ENCODE data around the gene LAMA5. TPM values are rescaled to one million over a fixed set of nuclear protein-coding genes. Genes with fewer than 3 reads are reported as not detected.

LAMA5 gene
- total and polyA plus RNA-seq, 2 of the 8 experiments (the other 6 are each of a cell fraction or from before 2014, with no cell fraction given), result 34.4 to 225 TPM

- Histone ChIP-seq H2BK12ac (ENCODE audit: low read depth, low read length) (no peak overlapping the region), H4K91ac (replicated peaks; ENCODE audit: insufficient read length, low read length) (no peak overlapping the region), H3K18ac (ENCODE audit: extremely low read depth, low read length) (no peak overlapping the region), H4K5ac (ENCODE audit: insufficient read length, low read depth, low read length) (no peak overlapping the region), H3K27ac (ENCODE audit: low read depth, low read length) (no peak overlapping the region), H3K36me3 (ENCODE audit: control insufficient read depth in 2 of 4, insufficient read depth in 4 of 4, low read length in 3 of 4) (peaks cover 4 to 40% (median 24%) of the 10 kb centered on the region in 4 experiments; a peak in 7 of 8 replicates), H3K9ac (replicated peaks in 1 of 4; ENCODE audit: extremely low read depth in 1 of 4, low read depth in 3 of 4, low read length in 3 of 4) (no peak overlapping the region), H2BK5ac (ENCODE audit: low read depth, low read length) (no peak overlapping the region), H4K20me1 (replicated peaks in 1 of 2; ENCODE audit: control insufficient read depth in 1 of 2, insufficient read depth in 2 of 2, low read length in 2 of 2) (peaks cover 0 to 3% of the 10 kb centered on the region in 2 experiments), H3K27me3 (replicated peaks in 1 of 4; ENCODE audit: control insufficient read depth in 3 of 4, extremely low read depth in 1 of 4, insufficient read depth in 3 of 4, low read length in 3 of 4) (no peaks in the 10 kb centered on the region), H2BK15ac (ENCODE audit: low read length) (no peak overlapping the region), H3K4me3 (ENCODE audit: extremely low read depth in 1 of 4, insufficient read depth in 2 of 4, low read depth in 3 of 4, low read length in 4 of 4) (no peak overlapping the region), H3K9me3 (ENCODE audit: insufficient read depth in 2 of 2, low read depth in 1 of 2, low read length in 1 of 2) (no peaks in the 10 kb centered on the region), H3K4ac (replicated peaks; ENCODE audit: insufficient read length, low read depth, low read length) (no peak overlapping the region), H2AFZ (ENCODE audit: low read length) (no peak overlapping the region), H3K23ac (ENCODE audit: insufficient read length) (no peak overlapping the region), H3K56ac (replicated peaks; ENCODE audit: insufficient read length, low read depth, low read length) (no peak overlapping the region), H2BK120ac (replicated peaks; ENCODE audit: low read depth, low read length) (no peak overlapping the region), H3K23me2 (ENCODE audit: low read depth, low read length) (peaks cover 3% of the 10 kb centered on the region; the same call in 1 of the 2 replicates), H2BK20ac (ENCODE audit: low read length) (no peak overlapping the region), H3K4me1 (replicated peaks in 1 of 4; ENCODE audit: control insufficient read depth in 3 of 4, insufficient read depth in 4 of 4, low read length in 3 of 4) (no peaks in the 10 kb centered on the region), H3K79me1 (ENCODE audit: low read depth, low read length) (no peaks in the 10 kb centered on the region), H3K4me2 (ENCODE audit: insufficient read depth in 1 of 2, low read depth in 2 of 2, low read length in 2 of 2) (no peak overlapping the region), H3K79me2 (ENCODE audit: control insufficient read depth in 1 of 2, insufficient read depth in 2 of 2, low read length in 2 of 2) (no peaks in the 10 kb centered on the region), H4K8ac (ENCODE audit: extremely low read depth, insufficient read depth, low read length) (no peak overlapping the region), H3K14ac (ENCODE audit: insufficient read length) (no peak overlapping the region), H2AK5ac (ENCODE audit: low read depth, low read length) (no peak overlapping the region)
- POLR2A ChIA-PET (ENCODE audit: partially characterized antibody), result no interaction called here
- DNase-seq (ENCODE audit: low read depth in 1 of 2, low spot score in 2 of 2) (no peak), FAIRE-seq (no peak)
- CTCF ChIA-PET (ENCODE audit: partially characterized antibody), result interaction anchor here (1.7 kb wide), 1 partner anchor 20 kb away, joined by 5 read pairs; no protein-coding TSS in a partner anchor
- WGBS, 2 experiments (ENCODE audit: extremely low coverage in 1 of 2, insufficient coverage in 1 of 2, insufficient read length in 1 of 2, insufficient replicate concordance in 2 of 2, low coverage in 1 of 2, low lambda C conversion rate in 2 of 2, missing lambda C conversion rate in 1 of 2), result 90% methylated on average over 4 of the region's 4 CpGs; no CpG with 5 or more reads in 1 of the 2 experiments
- TF ChIP-seq RFX5 (IDR thresholded peaks at IDR 0.05; ENCODE audit: borderline replicate concordance, low read depth, low read length) (no peak), BRCA1 (IDR thresholded peaks at IDR 0.05; ENCODE audit: low read depth, low read length) (no peak), ZNF274 (IDR thresholded peaks at IDR 0.05; ENCODE audit: borderline replicate concordance, extremely low read depth, low read length) (no peak), ATF3 (IDR thresholded peaks at IDR 0.05; ENCODE audit: insufficient read depth, low read depth, low read length) (no peak), KDM1A (IDR thresholded peaks at IDR 0.05; ENCODE audit: borderline replicate concordance, low read length) (no peak), NRF1 (IDR thresholded peaks at IDR 0.05; ENCODE audit: low read depth, low read length) (no peak), GTF2F1 (IDR thresholded peaks at IDR 0.05; ENCODE audit: borderline replicate concordance, low read depth, low read length) (no peak), SP4 (IDR thresholded peaks at IDR 0.05; ENCODE audit: low read length) (no peak), SIX5 (IDR thresholded peaks at IDR 0.05; ENCODE audit: low read depth, low read length) (no peak), MAFK (IDR thresholded peaks at IDR 0.05; ENCODE audit: low read depth, low read length) (no peak), CHD1 (IDR thresholded peaks at IDR 0.05; ENCODE audit: low read depth, low read length) (no peak), SP1 (IDR thresholded peaks at IDR 0.05; ENCODE audit: low read depth, low read length) (no peak), TBP (IDR thresholded peaks at IDR 0.05; ENCODE audit: low read depth, low read length) (no peak)
These were observed 86.8 kb downstream of the LAMA5 start for GRCh38 chr20:62280303-62280702.

Data from H1 (cell line).